ENCODE data around the gene CAMK2A. TPM values are rescaled to one million over a fixed set of nuclear protein-coding genes. Genes with fewer than 3 reads are reported as not detected.

Gene CAMK2A
- total RNA-seq, 1 experiment from 2014 or later = 0.33 TPM

DNA sequence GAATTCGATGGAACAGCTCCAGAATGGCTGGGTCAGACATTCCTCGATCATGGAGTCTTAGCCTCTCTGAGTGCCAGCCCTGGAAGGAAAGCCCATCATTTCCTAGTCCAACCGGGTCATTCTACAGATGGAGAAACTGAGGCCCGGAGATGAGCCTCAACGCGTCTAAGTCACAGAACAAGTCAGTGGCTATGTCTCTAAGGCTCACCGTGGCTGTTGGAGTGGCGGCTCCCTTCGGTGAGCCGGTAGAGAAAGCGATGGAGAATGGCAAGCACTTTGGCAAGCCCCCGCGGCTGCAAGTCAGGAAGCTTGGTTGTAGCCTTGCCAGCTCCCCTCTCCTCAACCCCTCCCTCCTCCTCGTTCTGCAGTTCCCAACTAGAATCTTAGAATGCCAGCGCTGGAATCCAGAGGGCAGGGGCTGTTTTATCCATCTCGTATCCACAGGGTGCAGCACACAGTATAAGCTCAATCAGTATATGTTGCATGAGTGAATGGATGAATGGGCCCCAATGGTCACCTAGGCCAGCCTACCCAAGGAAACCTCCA lies 13.6 kb upstream of the CAMK2A start:
- Histone ChIP-seq H3K56ac (ENCODE audit: insufficient read length, low read depth, low read length) (no peak overlapping the region), H2BK120ac (ENCODE audit: low read depth, low read length, poor library complexity, severe bottlenecking) (no peak overlapping the region), H3K4me1 (ENCODE audit: insufficient read depth, low read length) (peaks cover 5% of the 10 kb centered on the region; the same call in 1 of the 2 replicates), H3K9me3 (ENCODE audit: control insufficient read depth, low read depth, low read length) (no peaks in the 10 kb centered on the region), H2AK5ac (ENCODE audit: insufficient read length, low read length) (no peak overlapping the region), H2BK12ac (ENCODE audit: insufficient read length, low read depth, low read length) (no peak overlapping the region), H2AFZ (ENCODE audit: low read length) (peak overlapping the region; percentile 63), H2BK5ac (ENCODE audit: insufficient read length, low read length) (no peak overlapping the region), H3K27ac (ENCODE audit: insufficient read length, low read depth, low read length) (no peak overlapping the region), H3K4me2 (ENCODE audit: insufficient read depth, insufficient read length, low read length) (peak overlapping the region; percentile 72), H3K18ac (ENCODE audit: insufficient read length, low read depth, low read length) (peak overlapping the region; percentile 20), H3K27me3 (ENCODE audit: insufficient read depth, low read length) (no peaks in the 10 kb centered on the region; the same call in 1 of the 2 replicates), H2BK20ac (ENCODE audit: low read depth, low read length, poor library complexity, severe bottlenecking) (no peak overlapping the region), H3T11ph (ENCODE audit: low read length) (no peak overlapping the region), H3K14ac (ENCODE audit: insufficient read depth, low read length) (no peak overlapping the region), H4K20me1 (ENCODE audit: control insufficient read depth, insufficient read depth, insufficient read length) (no peaks in the 10 kb centered on the region), H3K79me2 (ENCODE audit: insufficient read depth, low read length) (no peaks in the 10 kb centered on the region), H4K5ac (ENCODE audit: insufficient read length, low read depth, low read length) (no peak overlapping the region), H3K23me2 (ENCODE audit: insufficient read length, low read depth, low read length, poor library complexity, severe bottlenecking) (peaks cover 12% of the 10 kb centered on the region), H2BK15ac (ENCODE audit: low read depth, low read length) (no peak overlapping the region), H4K8ac (replicated peaks; ENCODE audit: insufficient read length, low read depth, low read length) (no peak overlapping the region), H3K23ac (ENCODE audit: insufficient read length, low read depth, low read length) (no peak overlapping the region), H3K79me1 (ENCODE audit: insufficient read depth, low read depth, low read length, poor library complexity, severe bottlenecking) (no peaks in the 10 kb centered on the region), H4K91ac (ENCODE audit: insufficient read length, low read depth, low read length) (no peak overlapping the region), H3K4ac (ENCODE audit: low read depth, low read length) (no peak overlapping the region), H3K9ac (ENCODE audit: extremely low read depth, insufficient read length, low read length) (no peak overlapping the region)
- TF ChIP-seq, protein P1, sequence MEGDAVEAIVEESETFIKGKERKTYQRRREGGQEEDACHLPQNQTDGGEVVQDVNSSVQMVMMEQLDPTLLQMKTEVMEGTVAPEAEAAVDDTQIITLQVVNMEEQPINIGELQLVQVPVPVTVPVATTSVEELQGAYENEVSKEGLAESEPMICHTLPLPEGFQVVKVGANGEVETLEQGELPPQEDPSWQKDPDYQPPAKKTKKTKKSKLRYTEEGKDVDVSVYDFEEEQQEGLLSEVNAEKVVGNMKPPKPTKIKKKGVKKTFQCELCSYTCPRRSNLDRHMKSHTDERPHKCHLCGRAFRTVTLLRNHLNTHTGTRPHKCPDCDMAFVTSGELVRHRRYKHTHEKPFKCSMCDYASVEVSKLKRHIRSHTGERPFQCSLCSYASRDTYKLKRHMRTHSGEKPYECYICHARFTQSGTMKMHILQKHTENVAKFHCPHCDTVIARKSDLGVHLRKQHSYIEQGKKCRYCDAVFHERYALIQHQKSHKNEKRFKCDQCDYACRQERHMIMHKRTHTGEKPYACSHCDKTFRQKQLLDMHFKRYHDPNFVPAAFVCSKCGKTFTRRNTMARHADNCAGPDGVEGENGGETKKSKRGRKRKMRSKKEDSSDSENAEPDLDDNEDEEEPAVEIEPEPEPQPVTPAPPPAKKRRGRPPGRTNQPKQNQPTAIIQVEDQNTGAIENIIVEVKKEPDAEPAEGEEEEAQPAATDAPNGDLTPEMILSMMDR (conservative IDR thresholded peaks at IDR 0.05) = no peak
- H3K9me3 Mint-ChIP-seq = no peaks in the 10 kb centered on the region
- H3K4me1 Mint-ChIP-seq = peaks cover 46 to 59% of the 10 kb centered on the region in 2 experiments
- DNase-seq = peak; percentile 59
- H3K27me3 Mint-ChIP-seq (ENCODE audit: low read depth) = peaks cover 24% of the 10 kb centered on the region
- no peaks in the 10 kb centered on the region for H3K36me3 Mint-ChIP-seq (ENCODE audit: insufficient read depth in 1 of 3, low read depth in 3 of 3)
- WGBS (ENCODE audit: extremely low coverage, insufficient read length, low lambda C conversion rate) = no CpG with 5 or more reads among the region's 16 CpGs
- peak overlapping the region in 1 of 3 experiments; percentile 9; a peak in 1 of 7 replicates for H3K27ac Mint-ChIP-seq
- H3K4me3 Mint-ChIP-seq = peak overlapping the region; percentile 76 to 89

Measured in H9 (cell line).